ENCODE results near the gene SLC27A6. TPM values are rescaled to one million over a fixed set of nuclear protein-coding genes. Genes with fewer than 3 reads are reported as not detected.
"Not testable (repeated sequence)": the region's sequence is repeated elsewhere in the genome, so short reads cannot be mapped to it uniquely, and the experiment has no call there.

SLC27A6 gene
- total RNA-seq, 4 donors from 2014 or later, result 22.5 to 77.1 (median 48.9) TPM

DNA sequence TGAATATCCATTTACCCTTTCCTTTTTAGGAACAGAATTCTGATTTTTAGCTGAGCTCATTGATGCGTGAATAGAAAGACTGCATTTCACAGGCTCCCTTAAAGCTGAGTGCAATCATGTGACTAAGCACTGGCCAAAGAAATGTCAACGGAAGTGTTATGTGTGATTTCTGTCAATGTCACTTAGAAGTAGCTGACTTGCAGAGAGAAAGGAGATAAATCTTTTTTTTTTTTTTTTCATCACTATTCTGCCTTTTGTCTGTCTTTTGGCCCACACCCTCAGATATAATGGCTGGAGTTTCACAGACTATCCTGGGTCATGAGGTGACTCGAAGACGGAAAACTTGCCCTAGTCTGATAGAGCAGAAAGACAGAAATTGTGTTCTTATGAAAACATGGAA lies 39.3 kb upstream of the SLC27A6 start:
- WGBS, result 67% methylated on average over 4 of the region's 4 CpGs
- H3K36me3 ChIP-seq, result no peaks in the 10 kb centered on the region
- no peaks in the 10 kb centered on the region for H3K9me3 ChIP-seq
- intact Hi-C loops (cut with DNase I), result no loop called here
- TF ChIP-seq POLR2AphosphoS5 (IDR thresholded peaks at IDR 0.05) (no peak), EP300 (IDR thresholded peaks at IDR 0.05) (no peak), POLR2A (IDR thresholded peaks at IDR 0.05; ENCODE audit: low read depth) (no peak)
- TF ChIP-seq, protein P1, sequence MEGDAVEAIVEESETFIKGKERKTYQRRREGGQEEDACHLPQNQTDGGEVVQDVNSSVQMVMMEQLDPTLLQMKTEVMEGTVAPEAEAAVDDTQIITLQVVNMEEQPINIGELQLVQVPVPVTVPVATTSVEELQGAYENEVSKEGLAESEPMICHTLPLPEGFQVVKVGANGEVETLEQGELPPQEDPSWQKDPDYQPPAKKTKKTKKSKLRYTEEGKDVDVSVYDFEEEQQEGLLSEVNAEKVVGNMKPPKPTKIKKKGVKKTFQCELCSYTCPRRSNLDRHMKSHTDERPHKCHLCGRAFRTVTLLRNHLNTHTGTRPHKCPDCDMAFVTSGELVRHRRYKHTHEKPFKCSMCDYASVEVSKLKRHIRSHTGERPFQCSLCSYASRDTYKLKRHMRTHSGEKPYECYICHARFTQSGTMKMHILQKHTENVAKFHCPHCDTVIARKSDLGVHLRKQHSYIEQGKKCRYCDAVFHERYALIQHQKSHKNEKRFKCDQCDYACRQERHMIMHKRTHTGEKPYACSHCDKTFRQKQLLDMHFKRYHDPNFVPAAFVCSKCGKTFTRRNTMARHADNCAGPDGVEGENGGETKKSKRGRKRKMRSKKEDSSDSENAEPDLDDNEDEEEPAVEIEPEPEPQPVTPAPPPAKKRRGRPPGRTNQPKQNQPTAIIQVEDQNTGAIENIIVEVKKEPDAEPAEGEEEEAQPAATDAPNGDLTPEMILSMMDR (IDR thresholded peaks at IDR 0.05), result no peak
- H3K4me1 ChIP-seq, result peaks cover 0 to 19% (median 9%) of the 10 kb centered on the region in 4 donors
- no peak for DNase-seq (ENCODE audit: extremely low spot score)
- no peaks in the 10 kb centered on the region for H3K27me3 ChIP-seq
- no peak overlapping the region for H3K4me3 ChIP-seq
- no peak overlapping the region for H3K27ac ChIP-seq (replicated peaks in 1 of 4)

DNA sequence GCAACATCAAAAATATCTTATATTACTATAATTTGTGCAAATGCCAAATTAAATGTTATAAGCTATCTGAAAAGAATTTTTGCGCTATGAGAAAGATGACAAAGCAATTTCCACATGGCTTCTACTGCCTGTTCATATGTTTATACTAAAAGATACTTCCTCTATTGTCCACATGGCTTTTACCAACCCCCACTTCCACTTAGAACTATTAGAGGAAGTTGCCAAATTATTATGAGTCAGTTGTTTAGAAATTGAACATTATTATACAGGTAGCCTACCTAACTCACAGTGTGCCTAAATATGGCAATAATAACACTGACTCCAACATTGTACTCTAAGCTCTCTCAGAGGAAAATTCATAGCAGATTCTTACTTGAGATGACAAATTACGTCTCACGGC lies 37.6 kb upstream of the SLC27A6 start:
- intact Hi-C loops (cut with DNase I), result no loop called here
- H3K36me3 ChIP-seq, result no peaks in the 10 kb centered on the region
- H3K27me3 ChIP-seq, result no peaks in the 10 kb centered on the region
- TF ChIP-seq EP300 (IDR thresholded peaks at IDR 0.05) (no peak), POLR2AphosphoS5 (IDR thresholded peaks at IDR 0.05) (no peak), POLR2A (IDR thresholded peaks at IDR 0.05; ENCODE audit: low read depth) (no peak)
- TF ChIP-seq, protein P1 (IDR thresholded peaks at IDR 0.05), result no peak
- 28% methylated on average over 3 of the region's 3 CpGs for WGBS
- no peak overlapping the region for H3K4me3 ChIP-seq
- H3K9me3 ChIP-seq, result no peaks in the 10 kb centered on the region
- no peak overlapping the region for H3K27ac ChIP-seq (replicated peaks in 1 of 4)
- DNase-seq (ENCODE audit: extremely low spot score), result no peak
- H3K4me1 ChIP-seq, result peaks cover 0 to 18% (median 8%) of the 10 kb centered on the region in 4 donors

DNA sequence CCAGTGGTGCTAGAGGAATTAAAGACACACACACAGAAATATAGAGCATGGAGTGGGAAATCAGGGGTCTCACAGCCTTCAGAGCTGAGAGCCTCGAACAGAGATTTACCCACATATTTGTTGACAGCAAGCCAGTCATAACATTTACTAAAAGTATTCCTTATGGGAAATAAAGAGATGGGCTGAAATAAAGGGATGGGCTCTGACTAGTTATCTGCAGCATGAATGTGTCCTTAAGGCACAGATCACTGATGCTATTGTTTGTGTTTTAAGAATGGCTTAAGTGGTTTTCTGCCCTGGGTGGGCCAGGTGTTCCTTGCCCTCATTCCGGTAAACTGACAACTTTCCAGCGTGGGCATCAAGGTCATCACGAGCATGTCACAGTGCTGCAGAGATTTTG lies 33.1 kb upstream of the SLC27A6 start:
- DNase-seq (ENCODE audit: extremely low spot score); H3K27me3 ChIP-seq; intact Hi-C loops (cut with DNase I); H3K4me1 ChIP-seq; H3K36me3 ChIP-seq; H3K4me3 ChIP-seq; H3K27ac ChIP-seq (replicated peaks in 1 of 4); H3K9me3 ChIP-seq: not testable (repeated sequence)
- 92% methylated on average over 4 of the region's 4 CpGs for WGBS

DNA sequence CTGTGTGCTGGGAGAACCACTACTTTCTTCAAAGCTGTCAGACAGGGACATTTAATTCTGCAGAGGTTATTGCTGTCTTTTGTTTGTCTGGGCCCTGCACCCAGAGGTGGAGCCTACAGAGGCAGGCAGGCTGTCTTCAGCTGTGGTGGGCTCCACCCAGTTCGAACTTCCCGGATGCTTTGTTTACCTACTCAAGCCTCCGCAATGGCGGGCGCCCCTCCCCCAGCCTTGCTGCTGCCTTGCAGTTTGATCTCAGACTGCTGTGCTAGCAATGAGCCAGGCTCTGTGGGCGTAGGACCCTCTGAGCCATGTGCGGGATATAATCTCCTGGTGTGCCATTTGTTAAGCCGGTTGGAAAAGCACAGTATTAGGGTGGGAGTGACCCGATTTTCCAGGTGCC lies 22.2 kb upstream of the SLC27A6 start:
- H3K36me3 ChIP-seq; intact Hi-C loops (cut with DNase I); H3K9me3 ChIP-seq; H3K27ac ChIP-seq (replicated peaks in 1 of 4); H3K4me3 ChIP-seq; H3K4me1 ChIP-seq; H3K27me3 ChIP-seq; DNase-seq (ENCODE audit: extremely low spot score): not testable (repeated sequence)
- 95% methylated on average over 7 of the region's 9 CpGs for WGBS

DNA sequence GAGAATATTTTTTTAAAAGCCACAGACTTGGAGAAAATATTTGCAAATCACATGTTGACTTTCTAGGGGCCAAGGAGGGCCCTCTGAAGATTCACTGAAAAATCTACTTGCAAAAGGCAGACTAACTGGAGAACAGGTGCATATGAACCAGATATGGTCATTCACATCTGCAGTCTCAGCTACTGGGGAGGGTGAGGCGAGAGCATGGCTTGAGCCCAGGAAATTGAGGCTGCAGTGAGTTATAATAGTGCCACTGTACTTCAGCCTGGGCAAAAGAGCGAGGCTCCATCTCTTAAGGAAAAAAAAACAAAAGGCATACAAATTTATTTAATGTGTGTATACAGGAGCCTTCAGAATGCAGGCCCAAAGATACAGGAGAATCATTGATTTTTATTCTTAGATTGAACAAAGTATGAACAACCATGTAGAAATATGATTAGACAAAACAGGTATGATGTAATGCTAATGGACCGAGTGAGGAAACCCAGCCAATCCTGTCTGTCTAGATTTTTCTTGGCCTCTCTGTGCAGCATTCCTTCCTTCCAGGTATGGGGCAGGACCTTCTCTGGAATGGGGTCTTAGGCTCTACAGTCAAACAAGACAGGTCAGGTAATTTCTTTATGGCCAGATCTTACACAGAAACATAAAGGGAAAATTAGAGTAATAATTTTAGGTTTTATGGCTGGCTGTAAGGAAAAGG lies 15.3 kb upstream of the SLC27A6 start:
- Histone ChIP-seq H3K4me3 (no peak overlapping the region), H3K4me1 (no peaks in the 10 kb centered on the region), H3K27me3 (no peaks in the 10 kb centered on the region), H3K9me3 (no peaks in the 10 kb centered on the region), H3K36me3 (no peaks in the 10 kb centered on the region), H3K27ac (replicated peaks in 1 of 4) (no peak overlapping the region)
- TF ChIP-seq POLR2A (IDR thresholded peaks at IDR 0.05; ENCODE audit: low read depth), result no peak
- intact Hi-C loops (cut with DNase I), result no loop called here
- DNase-seq (ENCODE audit: extremely low spot score), result no peak
- WGBS, result 79% methylated on average over 3 of the region's 3 CpGs

DNA sequence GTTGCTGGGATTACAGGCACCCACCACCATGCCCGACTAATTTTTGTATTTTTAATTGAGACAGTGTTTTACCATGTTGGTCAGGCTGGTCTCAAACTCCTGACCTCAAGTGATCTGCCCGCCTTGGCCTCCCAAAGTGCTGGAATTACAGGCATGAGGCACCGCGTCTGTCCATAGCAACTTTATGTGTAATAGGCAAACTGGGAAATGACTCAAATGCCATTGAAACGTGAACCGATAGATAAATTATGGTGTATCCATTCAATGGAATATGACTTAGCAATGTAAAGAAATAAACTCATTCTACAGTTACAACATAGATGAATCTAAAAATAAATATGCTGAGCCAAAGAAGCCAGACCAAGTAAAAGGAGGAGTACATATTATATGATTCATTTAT lies 14.0 kb upstream of the SLC27A6 start:
- whole genome bisulfite sequencing, result 72% methylated on average over 6 of the region's 6 CpGs
- H3K4me1 ChIP-seq; H3K4me3 ChIP-seq; H3K27me3 ChIP-seq; H3K27ac ChIP-seq (replicated peaks in 1 of 4); H3K36me3 ChIP-seq; DNase-seq (ENCODE audit: extremely low spot score); intact Hi-C loops (cut with DNase I); H3K9me3 ChIP-seq: not testable (repeated sequence)

DNA sequence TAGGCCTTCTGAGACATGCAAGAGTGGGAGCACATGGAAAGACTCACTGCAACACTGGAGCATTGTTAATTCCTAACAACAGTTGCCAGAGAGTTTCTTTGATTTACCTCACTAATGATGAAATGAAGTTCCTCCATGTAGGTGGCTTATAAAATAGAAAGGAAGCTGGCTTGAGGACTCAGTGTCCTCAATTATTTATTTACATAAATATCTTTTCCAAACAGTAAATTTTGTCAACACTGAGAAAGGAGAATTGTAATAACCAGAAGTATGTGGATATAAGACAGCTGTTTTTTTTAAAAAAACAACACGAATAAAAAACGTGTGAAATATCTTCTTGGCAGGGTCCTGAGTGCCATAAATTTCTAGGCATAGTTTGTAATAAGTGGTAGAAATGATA lies 9.1 kb upstream of the SLC27A6 start:
- no peaks in the 10 kb centered on the region for H3K27me3 ChIP-seq
- no peak overlapping the region for H3K4me3 ChIP-seq
- TF ChIP-seq POLR2AphosphoS5 (IDR thresholded peaks at IDR 0.05) (no peak), EP300 (IDR thresholded peaks at IDR 0.05) (no peak)
- peaks cover 0 to 4% (median 0%) of the 10 kb centered on the region in 4 donors for H3K4me1 ChIP-seq
- no peak for DNase-seq (ENCODE audit: extremely low spot score)
- 27% methylated on average over 2 of the region's 2 CpGs for WGBS
- H3K36me3 ChIP-seq, result no peaks in the 10 kb centered on the region
- H3K9me3 ChIP-seq, result peaks cover 0 to 5% (median 0%) of the 10 kb centered on the region in 4 donors
- H3K27ac ChIP-seq (replicated peaks in 1 of 4), result no peak overlapping the region
- intact Hi-C loops (cut with DNase I), result no loop called here
